Measurements from ENCODE around the gene LINGO1.

Gene LINGO1

GRCh38 chr15:77584691-77585090 lies 48.0 kb downstream of the LINGO1 start:
- H3K9me3 ChIP-seq, result peaks cover 2% of the 10 kb centered on the region; the same call in 1 of the 2 replicates
- TF ChIP-seq, protein P1, sequence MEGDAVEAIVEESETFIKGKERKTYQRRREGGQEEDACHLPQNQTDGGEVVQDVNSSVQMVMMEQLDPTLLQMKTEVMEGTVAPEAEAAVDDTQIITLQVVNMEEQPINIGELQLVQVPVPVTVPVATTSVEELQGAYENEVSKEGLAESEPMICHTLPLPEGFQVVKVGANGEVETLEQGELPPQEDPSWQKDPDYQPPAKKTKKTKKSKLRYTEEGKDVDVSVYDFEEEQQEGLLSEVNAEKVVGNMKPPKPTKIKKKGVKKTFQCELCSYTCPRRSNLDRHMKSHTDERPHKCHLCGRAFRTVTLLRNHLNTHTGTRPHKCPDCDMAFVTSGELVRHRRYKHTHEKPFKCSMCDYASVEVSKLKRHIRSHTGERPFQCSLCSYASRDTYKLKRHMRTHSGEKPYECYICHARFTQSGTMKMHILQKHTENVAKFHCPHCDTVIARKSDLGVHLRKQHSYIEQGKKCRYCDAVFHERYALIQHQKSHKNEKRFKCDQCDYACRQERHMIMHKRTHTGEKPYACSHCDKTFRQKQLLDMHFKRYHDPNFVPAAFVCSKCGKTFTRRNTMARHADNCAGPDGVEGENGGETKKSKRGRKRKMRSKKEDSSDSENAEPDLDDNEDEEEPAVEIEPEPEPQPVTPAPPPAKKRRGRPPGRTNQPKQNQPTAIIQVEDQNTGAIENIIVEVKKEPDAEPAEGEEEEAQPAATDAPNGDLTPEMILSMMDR (IDR thresholded peaks at IDR 0.05; ENCODE audit: low read depth, low read length), result no peak
- no peaks in the 10 kb centered on the region for H3K27me3 ChIP-seq
- no peak overlapping the region for H3K4me3 ChIP-seq (ENCODE audit: low read depth, low read length)
- H3K36me3 ChIP-seq, result no peaks in the 10 kb centered on the region
- no peak for DNase-seq
- peaks cover 11% of the 10 kb centered on the region for H3K4me1 ChIP-seq

DNA sequence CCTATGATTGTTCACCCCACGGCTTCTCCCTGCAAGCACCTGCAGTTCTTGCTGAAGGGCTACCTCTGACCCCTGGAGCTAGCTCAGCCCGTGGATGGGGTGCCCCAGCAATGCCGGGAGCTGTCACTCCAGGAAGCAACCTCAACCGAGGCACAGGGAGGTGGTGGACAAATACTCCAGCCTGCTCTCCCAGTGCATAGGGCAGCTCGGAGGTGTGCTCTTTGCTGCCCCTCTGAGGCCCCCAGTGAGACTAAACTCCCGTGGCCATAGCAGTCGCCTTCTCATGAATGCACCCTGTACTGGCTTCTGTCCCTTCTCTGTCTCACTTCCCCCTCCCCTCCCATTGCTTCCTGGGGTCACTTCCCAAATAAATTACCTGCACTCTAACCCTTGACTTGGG lies 48.5 kb downstream of the LINGO1 start:
- no peaks in the 10 kb centered on the region for H3K36me3 ChIP-seq
- peak; percentile 35 for DNase-seq
- no peaks in the 10 kb centered on the region for H3K27me3 ChIP-seq
- peaks cover 2% of the 10 kb centered on the region; the same call in 1 of the 2 replicates for H3K9me3 ChIP-seq
- TF ChIP-seq, protein P1 (IDR thresholded peaks at IDR 0.05; ENCODE audit: low read depth, low read length), result peak; percentile 63
- peaks cover 11% of the 10 kb centered on the region for H3K4me1 ChIP-seq
- H3K4me3 ChIP-seq (ENCODE audit: low read depth, low read length), result no peak overlapping the region

- H3K36me3 ChIP-seq, result no peaks in the 10 kb centered on the region
- DNase-seq, result no peak
- TF ChIP-seq, protein P1 (IDR thresholded peaks at IDR 0.05; ENCODE audit: low read depth, low read length), result no peak
- no peaks in the 10 kb centered on the region for H3K27me3 ChIP-seq
- H3K9me3 ChIP-seq, result peaks cover 2% of the 10 kb centered on the region; the same call in 1 of the 2 replicates
- no peak overlapping the region for H3K4me3 ChIP-seq (ENCODE audit: low read depth, low read length)
- H3K4me1 ChIP-seq, result peaks cover 11% of the 10 kb centered on the region
These were observed 49.9 kb downstream of the LINGO1 start for GRCh38 chr15:77582763-77583162.

GRCh38 chr15:77581896-77582569 lies 50.7 kb downstream of the LINGO1 start:
- TF ChIP-seq, protein P1 (IDR thresholded peaks at IDR 0.05; ENCODE audit: low read depth, low read length), result no peak

DNA sequence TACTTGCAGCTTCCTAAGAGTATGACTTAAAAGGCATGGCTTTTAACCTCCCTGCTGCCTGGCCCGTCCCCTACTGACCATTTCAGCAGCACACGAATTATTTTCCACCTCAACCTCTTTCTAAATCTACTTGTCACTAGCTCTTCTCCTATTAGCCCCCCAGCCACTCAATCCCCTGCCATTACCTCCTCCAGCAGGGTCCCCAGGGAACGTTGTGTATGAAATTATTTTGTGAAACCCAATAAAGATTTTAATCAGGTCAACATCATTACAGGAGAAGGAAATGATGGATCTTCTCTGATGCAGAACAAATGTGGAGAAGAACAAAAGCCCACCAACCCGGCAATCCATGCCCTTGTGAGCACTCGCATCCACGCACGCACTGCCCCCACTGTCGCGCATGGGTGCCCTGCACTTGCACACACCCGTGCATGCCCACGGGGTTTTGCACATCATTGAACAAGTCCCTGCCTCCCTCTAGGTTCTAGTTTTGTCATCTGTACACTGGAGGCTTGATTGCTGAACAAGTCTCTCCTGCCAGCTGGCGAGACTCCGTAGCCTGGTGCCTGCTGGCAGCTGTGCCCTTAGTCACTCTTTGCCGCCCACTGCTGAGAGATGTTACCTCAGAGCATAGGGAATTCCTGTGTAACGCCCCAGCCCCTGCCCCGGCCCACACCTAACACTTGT lies 51.6 kb downstream of the LINGO1 start:
- no peaks in the 10 kb centered on the region for H3K36me3 ChIP-seq
- H3K27me3 ChIP-seq, result no peaks in the 10 kb centered on the region
- H3K4me1 ChIP-seq, result peaks cover 18% of the 10 kb centered on the region
- peaks cover 2% of the 10 kb centered on the region; the same call in 1 of the 2 replicates for H3K9me3 ChIP-seq
- no peak overlapping the region for H3K4me3 ChIP-seq (ENCODE audit: low read depth, low read length)
- peak; percentile 71 for DNase-seq
- TF ChIP-seq, protein P1 (IDR thresholded peaks at IDR 0.05; ENCODE audit: low read depth, low read length), result no peak

More at GRCh38 chr15:77581896-77582569, 50.7 kb downstream of the LINGO1 start:
- no peaks in the 10 kb centered on the region for H3K27me3 ChIP-seq
- no peak for DNase-seq
- no peak overlapping the region for H3K4me3 ChIP-seq (ENCODE audit: low read depth, low read length)
- H3K36me3 ChIP-seq, result no peaks in the 10 kb centered on the region
- H3K4me1 ChIP-seq, result peaks cover 18% of the 10 kb centered on the region
- peaks cover 2% of the 10 kb centered on the region; the same call in 1 of the 2 replicates for H3K9me3 ChIP-seq

Measured in BE2C (cell line).